ENCODE measurements around the gene ABCE1. TPM values are rescaled to one million over a fixed set of nuclear protein-coding genes. Genes with fewer than 3 reads are reported as not detected.

ABCE1 gene
- total RNA-seq, 1 experiment from 2014 or later, result 114 TPM

- TF ChIP-seq, protein P1, sequence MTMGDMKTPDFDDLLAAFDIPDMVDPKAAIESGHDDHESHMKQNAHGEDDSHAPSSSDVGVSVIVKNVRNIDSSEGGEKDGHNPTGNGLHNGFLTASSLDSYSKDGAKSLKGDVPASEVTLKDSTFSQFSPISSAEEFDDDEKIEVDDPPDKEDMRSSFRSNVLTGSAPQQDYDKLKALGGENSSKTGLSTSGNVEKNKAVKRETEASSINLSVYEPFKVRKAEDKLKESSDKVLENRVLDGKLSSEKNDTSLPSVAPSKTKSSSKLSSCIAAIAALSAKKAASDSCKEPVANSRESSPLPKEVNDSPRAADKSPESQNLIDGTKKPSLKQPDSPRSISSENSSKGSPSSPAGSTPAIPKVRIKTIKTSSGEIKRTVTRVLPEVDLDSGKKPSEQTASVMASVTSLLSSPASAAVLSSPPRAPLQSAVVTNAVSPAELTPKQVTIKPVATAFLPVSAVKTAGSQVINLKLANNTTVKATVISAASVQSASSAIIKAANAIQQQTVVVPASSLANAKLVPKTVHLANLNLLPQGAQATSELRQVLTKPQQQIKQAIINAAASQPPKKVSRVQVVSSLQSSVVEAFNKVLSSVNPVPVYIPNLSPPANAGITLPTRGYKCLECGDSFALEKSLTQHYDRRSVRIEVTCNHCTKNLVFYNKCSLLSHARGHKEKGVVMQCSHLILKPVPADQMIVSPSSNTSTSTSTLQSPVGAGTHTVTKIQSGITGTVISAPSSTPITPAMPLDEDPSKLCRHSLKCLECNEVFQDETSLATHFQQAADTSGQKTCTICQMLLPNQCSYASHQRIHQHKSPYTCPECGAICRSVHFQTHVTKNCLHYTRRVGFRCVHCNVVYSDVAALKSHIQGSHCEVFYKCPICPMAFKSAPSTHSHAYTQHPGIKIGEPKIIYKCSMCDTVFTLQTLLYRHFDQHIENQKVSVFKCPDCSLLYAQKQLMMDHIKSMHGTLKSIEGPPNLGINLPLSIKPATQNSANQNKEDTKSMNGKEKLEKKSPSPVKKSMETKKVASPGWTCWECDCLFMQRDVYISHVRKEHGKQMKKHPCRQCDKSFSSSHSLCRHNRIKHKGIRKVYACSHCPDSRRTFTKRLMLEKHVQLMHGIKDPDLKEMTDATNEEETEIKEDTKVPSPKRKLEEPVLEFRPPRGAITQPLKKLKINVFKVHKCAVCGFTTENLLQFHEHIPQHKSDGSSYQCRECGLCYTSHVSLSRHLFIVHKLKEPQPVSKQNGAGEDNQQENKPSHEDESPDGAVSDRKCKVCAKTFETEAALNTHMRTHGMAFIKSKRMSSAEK (CRISPR knock-in tag; IDR thresholded peaks at IDR 0.05; ENCODE audit: borderline replicate concordance), result no peak
These were observed 72.1 kb downstream of the ABCE1 start (continued) for GRCh38 chr4:145170223-145170622.

DNA sequence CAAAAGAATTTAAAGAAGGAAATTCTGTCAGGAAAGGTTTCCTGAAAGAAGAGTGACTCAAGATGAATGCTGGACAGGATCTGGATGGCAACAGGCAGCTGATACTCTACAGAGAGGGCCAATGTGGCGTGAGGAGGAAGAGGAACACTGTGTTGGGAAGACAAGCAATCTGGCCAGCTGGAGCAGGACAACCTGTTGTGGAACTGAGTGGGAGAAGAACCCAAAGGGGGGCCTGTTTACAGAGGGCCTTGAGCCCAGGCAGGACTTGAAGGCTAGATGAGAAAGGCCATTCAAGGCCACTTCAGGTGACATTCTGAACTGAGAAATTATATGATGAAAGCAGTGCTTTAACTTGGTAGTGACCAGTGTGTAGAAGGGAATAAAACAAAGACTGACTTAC lies 73.8 kb downstream of the ABCE1 start:
- TF ChIP-seq MYBL2 (CRISPR knock-in tag; IDR thresholded peaks at IDR 0.05), result no peak
- no peak for TF ChIP-seq GRHL2 (CRISPR knock-in tag; IDR thresholded peaks at IDR 0.05; ENCODE audit: insufficient replicate concordance, severe bottlenecking)
- no peak for TF ChIP-seq ESRRA (CRISPR knock-in tag; IDR thresholded peaks at IDR 0.05; ENCODE audit: borderline replicate concordance)
- TF ChIP-seq ZNF512 (CRISPR knock-in tag; IDR thresholded peaks at IDR 0.05; ENCODE audit: borderline replicate concordance), result no peak
- TF ChIP-seq NFATC4 (CRISPR knock-in tag; IDR thresholded peaks at IDR 0.05), result no peak
- TF ChIP-seq, protein P2, sequence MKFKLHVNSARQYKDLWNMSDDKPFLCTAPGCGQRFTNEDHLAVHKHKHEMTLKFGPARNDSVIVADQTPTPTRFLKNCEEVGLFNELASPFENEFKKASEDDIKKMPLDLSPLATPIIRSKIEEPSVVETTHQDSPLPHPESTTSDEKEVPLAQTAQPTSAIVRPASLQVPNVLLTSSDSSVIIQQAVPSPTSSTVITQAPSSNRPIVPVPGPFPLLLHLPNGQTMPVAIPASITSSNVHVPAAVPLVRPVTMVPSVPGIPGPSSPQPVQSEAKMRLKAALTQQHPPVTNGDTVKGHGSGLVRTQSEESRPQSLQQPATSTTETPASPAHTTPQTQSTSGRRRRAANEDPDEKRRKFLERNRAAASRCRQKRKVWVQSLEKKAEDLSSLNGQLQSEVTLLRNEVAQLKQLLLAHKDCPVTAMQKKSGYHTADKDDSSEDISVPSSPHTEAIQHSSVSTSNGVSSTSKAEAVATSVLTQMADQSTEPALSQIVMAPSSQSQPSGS (CRISPR knock-in tag; IDR thresholded peaks at IDR 0.05; ENCODE audit: borderline replicate concordance, low read depth), result no peak
- Mint-ChIP-seq H3K4me1 (no peaks in the 10 kb centered on the region), H3K36me3 (peaks cover 40% of the 10 kb centered on the region), H3K9me3 (no peaks in the 10 kb centered on the region), H3K27ac (no peak overlapping the region), H3K27me3 (ENCODE audit: low read depth) (no peaks in the 10 kb centered on the region), H3K4me3 (no peak overlapping the region)
- ATAC-seq (no peak), DNase-seq (ENCODE audit: low spot score) (no peak)
- CTCF ChIA-PET, result no interaction called here
- POLR2A ChIA-PET, result no interaction called here

GRCh38 chr4:145176641-145177432 lies 78.7 kb downstream of the ABCE1 start:
- ChIA-PET CTCF (no interaction called here), POLR2A (no interaction called here)
- peak overlapping the region; percentile 91; the same call in 1 of the 2 replicates for H3K27ac Mint-ChIP-seq
- ATAC-seq (no peak), DNase-seq (ENCODE audit: low spot score) (no peak)
- no peaks in the 10 kb centered on the region for H3K9me3 Mint-ChIP-seq
- peaks cover 20% of the 10 kb centered on the region for H3K4me1 Mint-ChIP-seq
- TF ChIP-seq ELF4 (CRISPR knock-in tag; IDR thresholded peaks at IDR 0.05; ENCODE audit: low read depth), result no peak
- H3K4me3 Mint-ChIP-seq, result peak overlapping the region; percentile 96
- H3K27me3 Mint-ChIP-seq (ENCODE audit: low read depth), result no peaks in the 10 kb centered on the region; the same call in 1 of the 2 replicates
- H3K36me3 Mint-ChIP-seq, result peaks cover 22% of the 10 kb centered on the region

GRCh38 chr4:145177511-145177905 lies 79.4 kb downstream of the ABCE1 start:
- Mint-ChIP-seq H3K4me3 (peak overlapping the region; percentile 96), H3K4me1 (peaks cover 20% of the 10 kb centered on the region), H3K9me3 (no peaks in the 10 kb centered on the region), H3K27ac (peak overlapping the region; percentile 91; the same call in 1 of the 2 replicates), H3K27me3 (ENCODE audit: low read depth) (no peaks in the 10 kb centered on the region; the same call in 1 of the 2 replicates), H3K36me3 (peaks cover 19% of the 10 kb centered on the region)
- ChIA-PET CTCF (interaction anchor here (0.7 kb wide), 1 partner anchor 440 kb away, joined by 3 read pairs; no protein-coding TSS in a partner anchor), POLR2A (interaction anchor here (0.7 kb wide), 1 partner anchor 407 kb away, joined by 3 read pairs; no protein-coding TSS in a partner anchor)
- DNase-seq (ENCODE audit: low spot score) (no peak), ATAC-seq (no peak)
- TF ChIP-seq MAX (CRISPR knock-in tag; IDR thresholded peaks at IDR 0.05), result no peak
- TF ChIP-seq STAT6 (CRISPR knock-in tag; conservative IDR thresholded peaks at IDR 0.05; ENCODE audit: low read depth), result no peak
- TF ChIP-seq, protein P3, sequence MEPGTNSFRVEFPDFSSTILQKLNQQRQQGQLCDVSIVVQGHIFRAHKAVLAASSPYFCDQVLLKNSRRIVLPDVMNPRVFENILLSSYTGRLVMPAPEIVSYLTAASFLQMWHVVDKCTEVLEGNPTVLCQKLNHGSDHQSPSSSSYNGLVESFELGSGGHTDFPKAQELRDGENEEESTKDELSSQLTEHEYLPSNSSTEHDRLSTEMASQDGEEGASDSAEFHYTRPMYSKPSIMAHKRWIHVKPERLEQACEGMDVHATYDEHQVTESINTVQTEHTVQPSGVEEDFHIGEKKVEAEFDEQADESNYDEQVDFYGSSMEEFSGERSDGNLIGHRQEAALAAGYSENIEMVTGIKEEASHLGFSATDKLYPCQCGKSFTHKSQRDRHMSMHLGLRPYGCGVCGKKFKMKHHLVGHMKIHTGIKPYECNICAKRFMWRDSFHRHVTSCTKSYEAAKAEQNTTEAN (CRISPR knock-in tag; IDR thresholded peaks at IDR 0.05), result no peak
- no peak for TF ChIP-seq PRRX2 (CRISPR knock-in tag; IDR thresholded peaks at IDR 0.05)
- no peak for TF ChIP-seq NFE2L1 (CRISPR knock-in tag; IDR thresholded peaks at IDR 0.05)
- no peak for TF ChIP-seq CREB1 (CRISPR knock-in tag; IDR thresholded peaks at IDR 0.05)

All from WTC11 (cell line).